HG03521 (cell line): Measurements from ENCODE around the gene AHDC1.

Experiments used
- ATAC-seq: cut with Tn5 transposase; IDR thresholded peaks from one replicate; pipeline ENCODE4 v1.9.1; 2021; ENCODE audit warnings: mild to moderate bottlenecking, moderate library complexity; ENCODE audit not compliant: unreplicated experiment

The AHDC1 gene

DNA sequence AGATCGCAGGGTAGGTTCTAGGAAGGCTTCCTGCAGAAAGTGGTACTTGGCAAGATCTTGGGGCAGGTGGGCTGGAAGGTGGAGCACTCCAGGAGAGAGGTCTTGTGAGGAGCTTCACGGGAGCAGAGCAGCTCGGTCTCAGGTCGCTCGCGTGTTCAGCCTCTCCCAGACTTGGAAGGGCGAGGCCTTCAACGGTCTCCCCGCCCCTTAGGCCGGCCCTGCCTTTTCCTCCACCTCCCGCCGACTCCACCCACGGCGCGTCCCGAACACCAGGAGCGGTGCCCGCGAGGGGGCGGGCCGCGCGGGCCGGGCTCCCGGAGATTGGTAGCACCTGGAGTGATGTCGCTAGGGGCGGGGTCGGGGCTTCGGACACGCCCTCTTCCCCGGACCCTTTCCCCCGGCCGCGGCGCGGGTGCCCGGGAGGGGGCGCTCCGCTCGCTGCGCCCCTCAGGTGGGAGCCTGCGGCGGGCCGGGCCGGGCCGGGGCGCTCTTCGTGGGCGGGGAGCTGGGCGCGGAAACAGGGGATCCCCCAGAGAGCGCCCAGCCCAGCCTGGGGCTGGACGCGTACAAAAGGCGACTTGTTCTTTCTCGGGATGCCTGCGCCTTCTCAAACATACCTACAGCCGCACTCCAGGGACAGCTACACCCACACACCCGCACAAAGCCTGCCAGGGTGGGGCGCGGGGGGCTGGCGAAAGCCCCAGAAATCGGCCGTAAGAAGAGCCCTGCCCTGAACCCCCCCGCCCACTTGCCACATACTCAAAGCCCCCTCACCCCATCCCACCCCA lies 35.5 kb downstream of the AHDC1 start:
- ATAC-seq: peak; percentile 81

DNA sequence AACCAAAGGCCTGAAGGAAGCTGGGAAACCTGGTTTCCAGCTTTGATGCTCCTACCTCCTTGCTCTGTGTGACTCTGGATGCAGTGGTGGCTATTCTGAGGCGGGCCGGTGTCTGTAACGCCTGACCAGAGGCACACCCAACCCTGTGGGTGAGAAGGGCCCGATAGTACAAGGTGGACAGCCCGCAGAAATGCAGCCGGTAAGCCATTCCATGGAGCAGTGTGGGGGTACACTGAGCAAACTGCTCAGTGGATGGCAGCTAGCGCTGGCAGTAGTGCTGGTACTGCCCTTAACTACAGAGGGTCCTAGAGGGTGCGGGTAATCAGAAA lies 36.0 kb downstream of the AHDC1 start:
- ATAC-seq: no peak

DNA sequence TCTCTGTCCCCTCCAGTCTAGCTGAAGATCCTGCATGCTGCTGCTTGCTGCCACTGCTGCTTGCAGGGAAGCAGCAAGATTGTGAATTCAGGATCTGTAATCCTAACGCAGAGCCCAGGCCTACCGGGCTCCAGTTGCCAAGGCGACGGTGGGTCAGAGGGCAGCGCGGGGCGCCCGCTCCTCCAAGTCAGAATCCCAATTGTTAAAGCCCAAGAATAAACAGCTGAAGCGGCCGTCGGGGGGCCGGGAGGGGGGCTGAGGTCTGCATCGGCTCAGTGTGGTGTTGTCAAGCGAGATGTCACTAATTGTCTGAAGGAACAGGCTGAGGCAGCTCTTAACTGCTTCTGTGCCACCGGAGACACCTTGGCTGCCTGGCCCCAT lies 36.8 kb downstream of the AHDC1 start:
- ATAC-seq: no peak

DNA sequence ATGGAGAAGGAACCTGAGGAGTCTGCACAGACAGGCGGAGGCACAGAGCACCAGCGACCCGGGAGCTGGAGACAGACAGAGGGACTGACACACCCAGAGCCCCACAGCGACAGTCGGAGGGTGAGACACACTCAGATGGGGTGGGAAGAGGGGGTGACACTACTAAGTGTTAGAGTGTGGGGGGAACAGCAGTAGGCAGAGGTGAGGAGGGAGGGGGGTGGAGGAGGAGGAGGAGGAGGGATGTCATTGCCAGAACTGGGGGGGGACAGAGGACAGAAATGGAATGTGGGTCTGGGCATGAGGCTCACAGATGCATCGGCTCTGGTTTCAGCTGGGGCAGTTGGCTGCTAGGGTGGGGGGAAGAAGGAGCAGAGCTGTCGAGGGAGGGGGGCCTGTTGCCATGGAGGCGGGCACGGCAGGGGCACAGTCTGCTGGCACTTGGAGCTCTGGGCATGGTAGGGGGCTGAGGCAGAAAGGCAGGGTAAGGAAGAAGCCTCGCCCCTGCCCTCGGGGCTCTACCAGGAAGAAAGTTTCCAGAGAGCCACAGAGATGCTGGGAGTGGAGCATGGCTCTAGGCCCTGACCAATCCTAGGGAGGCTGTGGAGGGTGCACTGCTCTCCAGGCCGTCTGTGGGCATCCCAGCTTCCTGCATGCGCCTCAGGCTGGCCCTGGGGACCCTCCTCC lies 37.3 kb downstream of the AHDC1 start:
- ATAC-seq: no peak

DNA sequence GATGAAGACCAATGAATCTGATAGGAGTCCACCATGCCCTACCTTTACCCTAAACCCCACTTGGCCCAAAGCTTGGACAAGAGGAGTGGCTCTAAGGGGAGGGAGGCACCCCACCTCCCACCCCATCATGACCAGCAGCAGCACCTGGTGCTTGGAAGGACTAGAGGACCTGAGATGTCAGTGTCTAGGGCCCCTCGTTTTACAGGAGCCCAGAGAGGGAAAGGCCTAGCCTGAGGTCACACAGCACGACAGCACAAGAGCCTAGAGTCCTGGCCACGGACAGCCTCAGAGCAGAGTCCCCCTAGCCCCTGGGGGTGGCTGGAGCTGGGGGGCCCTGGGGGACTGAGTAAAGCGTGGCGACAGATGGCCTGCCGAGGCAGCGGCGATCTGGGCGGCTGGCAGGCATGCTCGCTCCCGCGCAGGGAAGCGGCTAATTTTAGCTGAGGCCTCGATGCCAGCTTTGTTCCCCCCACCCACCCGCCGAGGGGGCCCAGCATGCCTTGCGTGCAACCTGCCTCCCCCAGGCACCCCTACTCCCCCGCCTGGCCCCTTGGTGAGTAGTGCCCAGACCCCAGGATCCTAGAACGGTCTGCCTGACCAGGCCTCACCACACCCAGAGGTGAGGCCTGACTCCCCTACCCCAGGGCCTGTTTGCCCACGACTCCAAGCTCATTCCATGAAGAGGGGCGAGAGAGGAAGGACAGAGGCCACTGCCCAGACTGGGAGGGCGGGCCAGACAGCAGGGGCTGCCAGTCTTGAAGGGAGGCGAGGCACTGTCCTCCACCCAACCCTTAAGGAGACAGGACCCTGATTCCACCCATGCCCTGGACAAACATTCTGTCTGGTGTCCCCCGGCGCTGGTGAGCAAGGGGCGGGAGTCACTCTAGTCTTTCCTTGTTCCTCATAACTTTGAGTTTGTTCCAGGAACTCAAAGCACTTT lies 39.0 kb downstream of the AHDC1 start:
- no peak for ATAC-seq

DNA sequence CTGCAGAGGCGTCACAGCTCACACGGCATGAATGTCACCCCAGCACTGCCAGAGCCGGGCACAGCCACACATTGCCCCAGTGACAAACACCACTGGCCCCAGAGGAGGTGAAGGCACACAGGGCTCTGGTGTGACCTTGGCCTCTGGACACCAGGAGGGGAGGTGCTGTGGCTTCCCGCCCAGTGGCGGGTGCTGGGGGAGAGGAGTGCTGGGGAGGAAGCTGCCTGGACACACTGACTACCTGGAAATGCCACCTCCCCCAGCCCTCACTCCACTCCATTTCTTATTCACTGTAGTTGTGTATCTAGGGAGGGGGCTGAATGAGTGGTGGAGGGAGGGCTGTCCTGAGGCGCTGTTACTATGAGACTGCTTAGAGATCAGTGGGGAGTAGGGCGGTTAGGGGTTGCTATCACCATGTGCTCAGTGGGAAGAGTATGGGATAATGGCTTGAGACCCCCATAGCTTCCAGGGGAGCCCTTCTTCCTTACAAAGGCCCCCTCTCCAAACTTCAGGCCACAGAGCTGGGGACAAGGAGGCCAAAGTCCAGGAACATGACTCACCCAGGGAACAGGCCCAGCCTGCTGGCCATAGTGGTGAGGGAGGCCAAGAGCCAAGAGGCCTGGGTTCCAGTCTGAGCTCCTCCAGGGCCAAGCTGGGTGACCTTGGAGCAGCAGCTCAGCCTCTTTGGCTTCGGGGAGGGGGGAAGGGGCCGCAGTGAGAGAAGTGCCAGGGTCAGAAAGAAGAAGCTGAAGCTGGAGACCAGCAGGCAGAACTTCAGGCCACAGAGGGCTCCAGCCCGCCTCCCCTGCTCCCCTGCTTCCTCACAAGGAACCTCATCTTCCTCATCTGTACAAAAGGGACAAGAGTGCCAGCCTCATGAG lies 40.1 kb downstream of the AHDC1 start:
- no peak for ATAC-seq

DNA sequence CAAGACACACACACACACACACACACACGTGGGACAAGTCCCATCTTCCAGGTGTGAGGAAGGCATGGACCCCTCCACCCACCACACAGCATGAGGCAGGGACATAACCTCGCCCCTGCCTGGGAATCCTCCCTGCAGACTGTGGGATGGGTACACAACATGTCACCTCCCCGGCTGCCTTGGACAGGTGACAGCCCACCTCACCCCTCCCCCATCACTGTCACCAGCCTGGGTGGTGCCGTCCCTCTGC lies 40.7 kb downstream of the AHDC1 start:
- no peak for ATAC-seq

DNA sequence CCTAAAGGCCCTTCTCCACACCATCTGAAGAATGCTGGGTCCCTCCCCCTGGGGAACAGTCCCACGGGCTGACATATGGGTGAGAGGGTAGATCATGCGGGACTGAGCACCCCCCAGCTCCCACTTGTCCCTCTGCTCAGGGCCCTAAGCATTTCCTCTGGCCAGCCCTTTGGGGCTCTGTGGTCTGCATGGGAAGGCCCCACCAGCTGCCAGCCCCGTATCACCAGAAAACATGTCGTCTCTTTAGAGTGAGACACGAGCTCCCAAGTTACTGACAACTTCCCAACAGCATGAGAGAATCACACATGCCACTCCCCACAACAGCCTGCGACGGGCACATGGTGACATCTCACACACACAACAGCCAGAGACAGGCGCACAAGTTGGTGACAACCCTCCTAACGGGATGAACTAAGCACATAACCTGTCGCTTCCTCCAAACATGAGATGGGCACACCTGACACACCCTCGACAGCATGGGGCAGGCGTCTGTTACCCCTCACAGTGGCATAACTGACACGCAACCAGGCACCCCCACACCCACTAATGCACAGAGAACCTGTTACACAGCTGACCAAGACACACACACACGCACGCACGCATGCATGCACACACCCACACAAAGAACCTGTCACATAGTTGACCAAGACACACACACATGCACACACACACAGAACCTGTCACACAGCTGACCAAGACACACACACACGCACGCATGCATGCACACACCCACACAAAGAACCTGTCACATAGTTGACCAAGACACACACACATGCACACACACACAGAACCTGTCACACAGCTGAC lies 41.2 kb downstream of the AHDC1 start:
- ATAC-seq: no peak

DNA sequence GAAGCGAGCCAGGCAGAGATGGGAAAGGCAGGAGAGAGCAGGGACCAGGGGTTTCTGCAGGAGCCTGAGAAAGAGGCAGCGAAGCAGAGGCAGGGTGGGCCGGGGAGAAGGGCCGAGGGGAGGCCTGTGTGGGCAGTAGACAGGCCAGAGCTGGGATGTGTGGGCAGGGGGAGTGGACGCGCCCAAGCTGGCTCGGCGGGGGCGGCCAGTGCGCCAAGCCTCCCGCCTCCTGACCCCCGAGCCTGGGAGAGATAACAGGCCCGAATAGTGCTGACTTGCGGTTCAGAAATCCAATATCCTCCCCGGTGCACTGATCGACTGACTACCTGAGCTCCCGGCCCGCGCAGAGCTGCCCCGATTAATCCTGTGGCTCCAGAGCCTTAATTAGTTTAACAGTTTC lies 41.9 kb downstream of the AHDC1 start:
- no peak for ATAC-seq

DNA sequence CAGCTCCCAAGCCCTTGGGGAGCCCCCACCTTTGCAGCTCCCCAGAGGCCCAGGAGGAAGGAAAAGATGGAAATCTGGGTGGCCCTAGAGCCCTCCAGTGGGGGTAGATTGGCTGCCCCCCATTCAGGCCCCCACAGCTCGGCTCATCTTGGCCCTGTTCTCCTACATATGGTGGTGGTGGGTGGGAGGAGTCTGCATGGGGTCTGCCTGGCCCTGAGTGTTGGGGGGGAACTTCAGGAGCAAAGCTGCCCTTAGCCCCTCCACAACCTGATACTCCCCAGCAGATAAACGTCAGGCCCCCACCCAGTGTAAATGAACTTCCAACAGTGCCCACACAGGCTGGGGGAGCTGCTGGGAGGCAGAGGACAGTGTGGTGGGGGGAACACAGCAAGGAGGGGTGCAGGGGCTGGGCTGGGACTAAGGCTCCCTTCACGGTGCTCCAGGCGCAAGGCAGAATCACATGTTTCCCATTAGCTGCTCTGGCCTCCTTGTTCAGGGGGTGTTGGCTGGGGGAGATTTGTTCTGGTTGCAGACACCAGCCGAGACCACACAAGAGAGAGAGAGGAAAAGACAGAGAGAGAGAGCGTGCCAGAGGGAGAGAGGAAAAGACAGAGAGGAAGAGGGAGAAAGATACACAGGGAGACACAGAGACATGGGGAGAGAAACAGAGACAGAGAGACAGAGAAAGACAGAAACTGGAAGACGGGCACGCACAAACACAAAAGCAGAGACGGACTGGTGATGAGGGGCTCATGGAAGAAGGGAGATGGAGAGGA lies 42.6 kb downstream of the AHDC1 start:
- no peak for ATAC-seq

DNA sequence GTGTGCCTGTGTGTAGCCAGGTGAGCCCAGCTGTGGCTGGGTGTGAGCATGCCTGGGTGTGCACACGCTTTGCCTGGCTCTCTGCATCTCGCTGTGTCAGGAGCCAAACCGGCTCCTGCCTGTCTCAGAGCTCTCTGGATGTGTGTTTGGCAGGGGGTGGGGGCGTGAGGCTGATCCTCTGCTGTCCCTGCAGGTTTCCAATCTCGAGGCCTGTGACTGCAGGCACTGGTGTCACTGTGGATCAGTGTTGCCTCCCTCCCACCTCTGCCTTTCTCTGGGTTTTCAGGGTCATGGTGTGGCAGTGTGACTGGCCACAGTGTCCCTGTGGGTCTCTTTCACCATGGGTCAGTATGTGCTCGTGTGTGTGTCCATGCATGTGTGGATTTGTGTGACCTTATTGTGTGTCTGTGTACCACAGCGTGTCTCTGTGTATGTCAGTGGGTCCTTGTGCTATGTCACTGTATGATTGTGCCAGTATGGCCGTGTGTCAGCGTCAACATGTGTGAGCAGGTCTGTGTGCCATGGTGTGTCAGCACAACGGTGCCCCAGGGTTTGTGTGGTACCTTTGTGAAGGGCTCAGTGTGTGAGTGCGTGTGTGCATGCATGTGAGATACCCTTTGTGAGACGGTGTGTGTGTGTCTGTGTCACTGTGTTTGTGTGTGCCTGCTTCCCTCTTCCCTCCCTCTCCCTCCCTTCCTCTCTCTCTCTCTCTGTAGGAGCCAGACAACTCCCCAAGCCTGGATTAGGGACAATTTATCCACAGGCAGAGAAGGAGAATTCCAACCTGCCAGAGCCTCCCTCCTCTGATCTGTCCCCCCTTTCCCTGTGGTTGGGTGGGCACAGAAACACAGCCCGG lies 43.4 kb downstream of the AHDC1 start:
- ATAC-seq: no peak

DNA sequence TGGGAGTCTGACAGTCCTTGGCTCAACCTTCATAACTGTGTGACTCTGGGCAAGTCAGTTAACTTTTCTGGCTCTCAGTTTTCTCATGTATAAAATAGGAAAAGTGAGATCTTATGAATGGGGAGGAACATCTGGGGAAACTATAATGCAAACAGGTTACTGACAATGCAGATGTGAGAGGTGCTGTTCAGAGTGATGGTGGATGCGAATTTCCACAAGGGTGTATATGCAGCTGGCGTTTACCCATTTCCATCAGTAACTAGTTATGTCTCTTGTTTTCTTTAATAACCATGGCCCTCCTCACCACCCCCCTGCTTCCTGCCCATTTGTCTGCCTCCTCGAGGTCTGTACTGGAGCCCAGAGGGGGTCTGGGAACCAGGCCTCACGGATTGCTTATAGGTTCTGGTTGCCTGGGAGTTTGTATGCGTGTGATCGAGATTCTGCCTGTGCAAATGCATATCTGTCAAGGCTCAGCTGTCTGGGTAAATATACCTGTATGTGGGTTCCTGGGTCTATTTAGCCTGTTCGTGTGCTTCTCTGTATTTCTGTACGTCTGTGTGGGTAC lies 44.4 kb downstream of the AHDC1 start:
- ATAC-seq: no peak

DNA sequence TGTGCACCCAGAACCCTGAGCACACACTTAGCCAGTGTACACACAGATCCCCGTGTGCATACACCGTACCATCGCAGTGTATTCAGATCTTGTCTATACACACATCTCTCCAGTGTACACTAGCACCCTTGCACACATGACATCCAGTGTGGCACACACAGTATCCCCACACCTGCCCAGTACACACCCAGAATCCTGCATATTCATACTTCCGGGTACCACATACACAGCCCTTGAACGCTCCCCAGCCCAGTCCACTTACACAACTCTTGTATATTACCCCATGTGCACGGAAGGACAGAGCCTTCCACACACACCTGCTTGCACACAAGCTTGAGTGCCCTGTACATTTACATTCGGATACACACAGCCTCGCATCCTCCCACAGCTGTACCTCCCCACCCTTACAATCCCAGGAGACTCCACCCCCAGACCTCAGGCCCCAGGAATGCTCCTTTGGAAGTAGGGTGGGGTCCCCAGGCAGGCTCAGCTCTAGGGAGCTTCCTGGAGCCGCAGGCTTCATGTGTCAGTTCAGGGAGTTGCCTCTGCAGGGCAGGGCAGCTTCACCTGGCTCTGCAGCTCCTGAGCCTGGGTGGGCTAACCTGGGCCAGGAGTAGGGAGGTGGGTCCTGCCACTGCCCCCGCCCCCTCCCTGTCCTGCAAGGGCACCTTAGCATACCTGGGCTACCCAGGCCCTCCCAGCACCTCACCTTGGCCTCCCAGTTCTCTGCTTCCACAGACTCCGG lies 46.2 kb downstream of the AHDC1 start:
- ATAC-seq: no peak

DNA sequence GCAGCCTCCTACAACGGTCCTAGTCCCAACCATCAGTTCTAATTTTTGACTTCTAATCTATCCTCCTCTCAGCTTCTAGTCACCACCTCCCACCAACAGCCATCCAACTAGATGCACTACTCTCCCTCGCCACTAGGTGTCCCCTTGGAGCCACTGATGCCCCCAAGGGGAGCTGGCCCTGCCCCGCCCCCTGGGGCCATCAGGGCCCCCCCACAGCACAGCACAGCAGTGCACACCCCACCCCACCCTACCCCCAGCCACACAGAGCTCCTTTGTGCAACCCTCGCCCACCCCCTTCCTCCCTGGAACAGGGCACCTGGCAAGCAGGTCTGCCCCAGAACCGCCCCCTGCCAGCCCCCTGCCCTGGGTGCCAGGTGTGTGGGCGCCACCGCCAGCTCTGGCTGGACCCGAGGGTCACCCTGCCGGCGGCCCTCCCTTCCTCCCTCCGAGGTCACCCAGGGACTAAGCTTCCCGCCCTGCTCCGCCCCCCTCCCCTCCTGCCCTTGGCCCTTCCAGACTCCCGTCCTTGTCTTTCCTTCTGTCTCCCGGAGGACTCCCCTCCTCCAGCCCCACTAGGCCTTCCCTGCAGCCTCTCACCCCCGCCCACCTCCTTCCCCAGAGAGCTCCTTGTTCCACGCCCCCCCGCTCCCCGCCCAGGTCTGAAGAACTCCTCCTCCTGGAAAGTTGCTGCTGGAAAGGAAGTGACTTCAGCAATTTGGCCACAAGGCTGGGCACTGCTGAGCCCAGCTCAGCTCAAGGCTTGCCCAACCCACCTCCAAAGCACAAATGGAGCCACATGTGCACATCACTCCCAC lies 47.0 kb downstream of the AHDC1 start:
- no peak for ATAC-seq

DNA sequence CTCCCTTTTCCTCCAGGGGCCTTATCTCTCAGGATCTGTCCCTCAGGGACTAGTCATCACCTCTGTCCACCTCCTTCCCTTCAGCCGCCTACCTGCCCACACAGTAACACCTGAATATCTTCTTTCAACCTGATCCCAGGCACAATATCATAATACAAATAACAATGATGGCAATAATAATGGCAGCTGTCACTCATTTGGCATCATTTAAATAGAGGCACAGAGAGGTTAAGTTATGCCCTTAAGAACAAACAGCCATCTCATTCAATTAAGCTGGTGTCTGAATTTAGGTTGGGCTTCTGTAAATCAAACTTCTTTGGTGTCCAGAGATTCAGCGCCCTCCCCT lies 47.5 kb downstream of the AHDC1 start:
- no peak for ATAC-seq

DNA sequence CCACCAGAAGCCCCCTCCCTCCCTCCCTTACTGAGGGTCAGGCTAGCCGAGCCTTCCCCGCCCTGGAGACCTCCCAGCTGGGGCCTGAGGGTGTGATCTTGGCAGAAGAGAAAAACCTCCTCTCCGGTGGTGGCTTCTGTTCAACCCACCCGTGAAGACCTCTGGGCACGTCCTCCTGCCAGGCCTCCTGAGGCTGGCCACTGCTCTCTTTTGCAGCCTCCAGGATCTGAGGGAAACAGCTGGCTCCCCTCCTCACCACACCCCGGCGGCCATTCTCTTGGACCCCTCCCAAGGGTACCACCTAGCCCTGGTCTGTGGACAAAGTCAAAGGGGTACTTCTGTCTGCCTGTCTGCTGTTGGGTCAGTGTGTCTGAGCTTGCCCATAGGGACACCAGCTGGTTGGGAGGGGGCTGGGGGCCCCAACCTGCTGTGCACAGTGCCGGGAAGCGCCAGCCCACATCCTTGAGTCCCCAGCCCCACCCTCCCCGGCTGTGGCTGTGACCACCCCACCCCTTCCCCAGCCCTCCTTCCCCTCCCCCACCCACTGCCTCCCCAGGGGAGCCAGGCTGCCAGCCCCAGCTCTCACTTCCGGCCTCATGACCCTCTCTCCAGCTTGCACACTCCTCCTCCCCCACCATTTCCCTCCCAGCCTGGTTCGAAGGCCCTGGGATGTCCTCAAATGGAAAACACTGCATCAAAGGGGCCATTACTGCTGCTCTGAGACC lies 48.1 kb downstream of the AHDC1 start:
- no peak for ATAC-seq
